GM12865 (cell line): ENCODE measurements around the gene DSC1.

Experiments
- DNase-seq: peaks from one replicate; pipeline ENCODE4 v3.0.0; 2010; ENCODE audit warnings: low read depth
- H3K4me3 ChIP-seq: 2 replicates; pipeline ENCODE4 v1.5.1; 2011; ENCODE audit warnings: mild to moderate bottlenecking, low read depth, low read length, control low read depth
- CTCF ChIP-seq: IDR thresholded peaks from 2 replicates; pipeline ENCODE4 v1.5.1; 2011; ENCODE audit warnings: low read length, control low read depth, low read depth, inconsistent platforms; ENCODE audit not compliant: insufficient read depth; ENCODE audit errors: missing control alignments

Gene DSC1

GRCh38 chr18:31104444-31104843 is 58.2 kb downstream of the DSC1 start:
- TF ChIP-seq CTCF = no peak
- no peak overlapping the region for H3K4me3 ChIP-seq
- DNase-seq = no peak

- DNase-seq = no peak
- no peak for TF ChIP-seq CTCF
- H3K4me3 ChIP-seq = no peak overlapping the region
These were observed 59.2 kb downstream of the DSC1 start for GRCh38 chr18:31103423-31103822.

- TF ChIP-seq CTCF = no peak
- H3K4me3 ChIP-seq = no peak overlapping the region
- DNase-seq = no peak
These were observed 59.7 kb downstream of the DSC1 start for GRCh38 chr18:31102941-31103340.

GRCh38 chr18:31102025-31102684 is 60.5 kb downstream of the DSC1 start, which contains the start of gene DSC2:
DSC2 (minus strand) TSS chr18:31102421; CDS start chr18:31101971, 450 bp downstream.
- TF ChIP-seq CTCF = no peak
- no peak within 1 kb of the TSS for H3K4me3 ChIP-seq
- no peak for DNase-seq

GRCh38 chr18:31101183-31102024 is 61.3 kb downstream of the DSC1 start:
- no peak for TF ChIP-seq CTCF
- no peak for DNase-seq
- H3K4me3 ChIP-seq = no peak overlapping the region

GRCh38 chr18:31100436-31101182 is 62.0 kb downstream of the DSC1 start:
- no peak overlapping the region for H3K4me3 ChIP-seq
- no peak for TF ChIP-seq CTCF
- DNase-seq = no peak
